Stimulated activated CD4-positive, alpha-beta T cell treated with anti-CD3 and anti-CD28 coated beads, Interleukin-1b, Interleukin-23, amount 100 ng/mL, for 4 hours (primary cell): ENCODE data around the gene SEC14L5.
"Not testable (repeated sequence)": the region's sequence is repeated elsewhere in the genome, so short reads cannot be mapped to it uniquely, and the experiment has no call there.

Source experiments
- DNase-seq, 2 donors: peaks; one replicate each; pipeline ENCODE4 v3.0.0-alpha.2; 2020; ENCODE audit warnings: low read depth in 2 of 2

Gene SEC14L5

DNA sequence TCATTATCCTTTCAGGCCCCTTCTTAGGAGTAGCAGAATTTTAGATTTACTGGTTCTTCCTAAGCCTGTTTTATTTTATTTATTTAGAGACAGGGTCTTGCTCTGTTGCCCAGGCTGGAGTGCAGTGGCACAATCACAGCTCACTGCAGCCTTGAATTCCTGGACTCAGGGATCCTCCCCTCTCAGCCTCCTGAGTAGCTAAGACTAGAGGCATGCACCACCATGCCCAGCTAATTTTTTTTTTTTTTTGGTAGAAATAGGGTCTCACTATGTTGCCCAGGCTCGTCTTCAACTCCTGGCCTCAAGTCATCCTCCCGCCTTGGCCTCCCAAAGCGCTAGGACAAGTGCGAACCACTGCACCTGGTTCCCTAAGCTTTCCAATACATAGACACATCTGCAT lies 28.5 kb upstream of the SEC14L5 start:
- not testable (repeated sequence) for DNase-seq

DNA sequence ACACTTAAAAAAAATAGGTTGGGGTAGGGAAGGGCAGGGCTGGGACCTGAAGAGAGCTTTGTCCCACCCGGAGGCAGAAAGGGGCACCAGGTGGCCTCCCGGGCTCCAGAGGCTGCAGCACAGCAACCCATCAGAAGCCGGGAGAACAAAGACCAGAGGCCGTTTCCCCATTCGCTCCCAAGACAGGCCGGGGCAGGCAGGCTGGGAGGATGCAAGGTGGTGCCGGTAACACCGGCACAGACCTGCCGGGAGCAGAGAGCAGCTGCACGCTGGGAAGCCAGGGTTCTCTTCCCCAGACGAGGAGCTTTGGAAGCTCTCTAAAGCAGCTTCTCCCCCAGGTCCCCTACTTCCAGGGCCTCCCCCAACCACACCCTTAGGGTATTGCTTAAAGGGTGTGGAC lies 26.7 kb upstream of the SEC14L5 start:
- DNase-seq: no peak

DNA sequence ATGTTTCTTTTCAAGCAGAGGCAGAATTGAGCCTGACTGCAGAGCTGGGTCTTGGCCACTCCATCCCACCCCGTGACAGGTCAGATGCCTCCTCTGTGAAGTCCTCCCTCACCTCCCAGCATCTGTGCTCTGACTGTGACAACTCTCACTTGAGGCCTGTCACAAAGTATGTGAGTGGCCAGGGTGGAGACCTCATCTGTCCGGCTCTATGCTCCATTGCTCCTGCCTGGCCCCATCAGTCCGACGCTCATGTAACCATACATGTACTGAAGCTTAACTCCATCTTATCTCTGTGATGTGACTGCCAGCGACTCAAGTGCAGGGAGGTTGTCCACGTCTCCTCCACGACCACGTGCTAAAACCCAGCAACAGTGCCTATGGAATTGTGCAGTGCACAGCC lies 24.7 kb upstream of the SEC14L5 start:
- DNase-seq: no peak

DNA sequence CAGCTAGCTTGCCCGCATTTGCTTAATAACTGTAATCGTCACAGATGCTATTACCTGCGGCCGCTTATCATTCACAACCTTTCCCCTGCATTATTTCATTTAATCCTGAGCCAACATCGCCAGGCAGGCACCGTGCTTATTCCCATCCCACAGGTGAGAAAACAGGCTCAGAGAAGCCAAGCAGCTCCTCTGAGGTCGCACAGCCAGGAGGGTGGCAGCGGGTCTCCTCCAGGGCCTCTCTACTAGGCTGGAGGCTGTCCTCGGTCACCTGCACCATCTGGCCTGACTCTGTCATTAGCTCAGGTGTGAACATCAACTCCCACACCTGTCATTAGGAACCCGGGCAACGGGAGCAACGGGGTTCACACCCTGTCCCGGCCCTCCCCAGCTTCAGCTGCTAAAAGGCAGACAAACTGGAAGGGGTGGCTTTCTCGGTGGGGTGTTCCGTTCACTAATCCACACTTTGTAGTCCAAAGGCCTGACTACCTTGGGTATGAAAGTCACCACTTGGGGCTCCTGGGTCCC lies 24.2 kb upstream of the SEC14L5 start:
- no peak for DNase-seq

DNA sequence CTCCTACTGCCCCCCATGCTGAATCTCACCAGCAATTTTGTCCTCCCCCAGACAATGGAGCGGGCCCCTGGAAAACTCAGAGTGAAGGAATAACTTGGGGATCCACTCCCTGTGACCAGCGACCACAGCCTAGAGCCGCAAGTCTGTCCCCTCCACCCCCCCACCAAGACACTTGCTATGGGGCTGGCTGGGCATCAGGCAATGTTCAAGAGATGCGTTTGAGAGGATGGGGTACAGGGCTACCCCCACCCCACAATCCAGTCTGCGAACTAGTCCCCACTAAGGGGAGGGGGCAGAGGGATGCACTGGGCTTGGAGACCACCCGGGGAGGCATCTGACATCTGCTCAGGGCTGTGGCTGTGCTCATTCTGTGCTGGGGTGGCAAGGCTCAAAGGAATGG lies 23.5 kb upstream of the SEC14L5 start:
- DNase-seq: no peak

DNA sequence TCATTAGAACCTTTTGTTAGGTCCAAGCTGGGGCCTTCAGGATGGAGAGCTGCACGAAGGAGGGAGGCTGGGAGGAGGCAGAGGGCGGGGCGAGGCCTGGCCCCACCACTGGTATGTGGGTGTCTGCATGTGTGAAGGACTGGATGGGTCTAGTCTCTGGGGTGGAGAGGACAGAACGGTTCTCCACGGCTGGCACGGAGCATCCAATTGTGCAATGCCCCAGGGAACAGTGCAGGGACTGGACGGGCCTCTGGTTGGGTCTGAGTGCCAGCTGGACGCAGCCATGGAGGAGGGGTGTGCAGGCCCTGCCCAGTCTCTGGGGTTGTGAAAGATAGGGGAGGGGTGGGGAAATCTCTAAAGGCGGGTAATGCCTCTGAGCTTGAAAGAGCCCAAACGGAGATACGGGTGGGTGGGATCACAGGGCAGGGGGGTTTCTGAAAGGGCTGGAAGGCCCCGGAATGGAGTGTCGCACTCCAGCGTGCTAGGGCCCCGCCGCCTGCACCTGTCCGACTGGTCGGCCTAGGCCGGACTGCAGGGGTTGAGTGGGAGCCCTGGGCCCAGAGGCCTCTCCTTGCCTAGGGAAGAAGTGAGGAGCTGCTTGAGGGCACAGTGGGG lies 22.8 kb upstream of the SEC14L5 start:
- no peak for DNase-seq

DNA sequence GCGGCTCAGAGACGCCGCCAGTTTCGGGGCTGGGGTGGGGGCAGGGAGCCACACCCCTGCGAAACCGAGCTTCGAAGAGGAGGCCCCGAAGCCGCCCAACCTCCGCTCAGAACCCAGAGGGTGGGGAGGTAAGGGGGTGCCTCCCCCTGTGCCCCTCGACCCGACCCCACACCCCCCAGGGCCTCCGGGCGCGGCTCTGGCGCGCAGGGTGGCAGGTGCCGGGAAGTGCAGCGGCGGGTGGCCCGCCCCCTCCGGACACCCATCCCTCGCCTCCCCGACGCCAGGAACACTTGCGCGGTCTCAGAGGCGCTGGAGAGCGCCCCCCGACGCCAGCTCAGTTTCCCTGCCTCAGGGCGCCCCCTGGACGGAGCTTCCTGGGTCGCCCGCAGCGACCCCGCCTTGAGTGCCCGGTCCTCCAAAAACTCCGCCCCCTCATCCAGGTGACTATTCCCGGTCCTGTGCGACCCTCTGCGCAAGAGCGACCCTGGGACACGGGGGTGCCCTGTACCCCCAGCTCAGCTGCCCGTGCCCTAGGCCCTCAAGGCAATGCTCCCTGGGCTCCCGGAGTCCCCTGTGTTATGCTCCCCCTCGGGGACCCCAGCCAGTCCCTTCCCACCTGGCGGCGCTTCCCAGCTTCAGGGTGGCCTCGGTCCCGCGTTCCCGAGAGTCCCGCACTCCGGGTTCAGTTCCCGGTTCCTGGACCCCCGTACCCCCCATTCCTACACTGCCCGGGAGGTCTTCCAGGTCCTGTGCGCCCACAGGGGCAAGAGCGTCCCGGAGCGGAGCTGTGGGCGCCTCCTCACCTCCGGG lies 21.7 kb upstream of the SEC14L5 start:
- DNase-seq: no peak

DNA sequence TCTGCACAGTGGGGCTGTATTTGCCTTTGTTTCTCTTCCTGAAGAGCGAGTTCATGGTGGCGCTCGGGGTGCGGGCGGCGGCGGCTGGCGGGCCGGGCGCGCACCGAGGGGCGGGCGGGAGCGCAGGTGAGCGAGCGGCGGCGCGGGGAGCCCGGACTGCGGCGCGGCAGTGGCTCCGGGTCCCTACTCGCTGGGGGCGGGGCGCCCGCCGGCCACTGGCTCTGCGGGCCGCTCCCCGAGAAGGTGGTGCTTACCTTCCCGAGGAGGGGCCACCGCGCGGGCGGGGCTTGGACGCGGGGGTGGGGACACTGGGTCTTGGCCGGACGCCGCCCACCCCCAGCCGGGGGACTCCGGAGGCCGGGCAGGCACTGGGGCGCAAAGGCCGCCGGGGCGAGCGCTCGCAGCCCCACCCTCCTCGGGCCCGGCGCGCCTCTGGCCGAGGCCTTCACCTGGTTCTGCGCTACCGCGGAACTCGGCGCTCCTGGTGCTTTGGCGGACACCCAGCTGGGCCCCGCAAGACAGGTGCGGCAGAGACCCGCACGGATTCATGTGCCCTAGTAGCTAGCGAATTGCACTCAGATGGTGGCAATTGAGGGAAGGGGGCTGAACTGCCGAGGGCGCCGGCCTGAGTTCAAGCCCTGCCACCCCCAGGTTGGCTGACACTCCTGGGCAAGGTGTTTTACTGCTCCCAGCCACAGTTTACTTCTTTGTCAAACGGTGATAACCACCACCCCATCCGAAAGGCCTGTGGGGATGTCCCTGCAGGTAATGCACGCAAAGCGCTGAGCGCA lies 20.9 kb upstream of the SEC14L5 start, which contains the start of gene PPL:
PPL (minus strand) TSS at position 158 of the 791 bp plus-strand sequence; CDS start at position 55, 103 bp downstream.
- no peak for DNase-seq

DNA sequence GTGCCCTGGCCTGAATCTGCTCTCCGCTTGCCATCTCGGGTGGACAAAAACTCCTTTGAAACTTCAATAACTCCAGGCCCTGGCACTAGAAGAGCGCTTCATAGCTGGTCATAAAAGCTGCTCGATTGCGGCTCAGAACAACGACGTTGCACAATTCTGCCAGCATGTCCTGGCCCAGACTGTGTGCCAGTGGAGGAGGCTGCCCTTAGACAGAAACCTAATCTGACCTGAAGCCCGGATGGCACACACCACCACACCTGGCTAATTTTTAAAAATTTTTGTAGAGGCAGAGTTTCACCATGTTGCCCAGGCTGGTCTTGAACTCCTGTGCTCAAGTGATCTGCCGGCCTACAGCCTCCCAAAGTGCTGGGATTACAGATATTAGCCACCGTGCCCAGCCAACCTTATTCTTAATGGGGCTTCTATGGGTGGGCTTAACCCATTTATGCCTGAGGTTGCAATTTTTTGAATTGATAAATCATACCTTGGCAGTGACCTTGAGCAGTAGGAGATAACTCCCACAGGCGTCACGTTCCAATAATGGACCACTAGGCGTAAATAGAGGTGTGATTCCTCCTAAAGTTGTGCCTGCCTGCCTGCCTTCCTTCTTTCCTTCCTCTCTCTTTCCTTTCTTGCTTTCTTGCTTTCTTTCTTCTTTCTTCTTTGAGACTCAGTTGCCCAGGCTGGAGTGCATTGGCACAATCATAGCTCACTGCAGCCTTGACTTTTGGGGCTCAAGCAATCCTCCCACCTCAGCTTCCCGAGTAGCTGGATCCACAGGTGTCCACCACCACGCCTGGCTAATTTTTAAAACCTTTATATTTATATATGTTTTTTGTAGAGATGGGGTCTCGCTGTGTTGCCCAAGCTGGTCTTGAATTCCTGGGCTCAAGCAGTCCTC lies 20.1 kb upstream of the SEC14L5 start:
- DNase-seq: no peak

DNA sequence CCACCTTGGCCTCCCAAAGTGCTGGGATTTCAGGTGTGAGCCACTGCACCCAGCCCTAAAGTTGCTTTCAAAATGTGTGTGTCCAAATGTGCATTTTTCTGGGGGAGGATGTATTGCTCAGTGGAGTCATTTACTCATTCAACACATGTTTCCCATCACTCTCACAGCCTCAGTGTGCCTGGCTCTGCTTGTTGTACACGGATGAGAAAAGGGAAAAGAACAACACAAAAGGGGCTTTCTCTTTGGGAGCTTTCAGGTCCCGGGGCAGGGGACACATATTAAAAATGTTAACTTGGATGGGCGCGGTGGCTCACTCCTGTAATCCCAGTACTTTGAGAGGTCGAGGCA lies 19.5 kb upstream of the SEC14L5 start:
- no peak for DNase-seq

DNA sequence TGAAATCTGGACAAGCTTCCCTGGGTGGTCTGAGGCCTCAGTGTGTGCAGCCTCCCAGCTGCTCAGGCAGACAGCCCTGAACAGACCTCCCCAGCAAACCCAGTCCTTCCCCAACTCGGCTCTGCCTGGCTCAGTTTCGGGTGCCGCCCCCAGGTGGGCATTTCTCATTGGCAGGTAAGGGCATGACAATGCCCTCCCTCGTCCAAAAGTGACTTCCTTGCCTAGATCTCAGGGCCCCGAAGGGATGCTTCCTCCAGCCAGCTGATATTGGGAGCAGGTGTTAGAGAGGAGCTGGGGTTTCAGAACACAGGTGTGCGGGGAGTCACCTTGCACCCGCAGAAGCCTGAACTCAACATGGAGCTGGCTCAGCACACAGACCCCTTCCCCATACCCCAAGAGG lies 17.4 kb upstream of the SEC14L5 start:
- DNase-seq: no peak

DNA sequence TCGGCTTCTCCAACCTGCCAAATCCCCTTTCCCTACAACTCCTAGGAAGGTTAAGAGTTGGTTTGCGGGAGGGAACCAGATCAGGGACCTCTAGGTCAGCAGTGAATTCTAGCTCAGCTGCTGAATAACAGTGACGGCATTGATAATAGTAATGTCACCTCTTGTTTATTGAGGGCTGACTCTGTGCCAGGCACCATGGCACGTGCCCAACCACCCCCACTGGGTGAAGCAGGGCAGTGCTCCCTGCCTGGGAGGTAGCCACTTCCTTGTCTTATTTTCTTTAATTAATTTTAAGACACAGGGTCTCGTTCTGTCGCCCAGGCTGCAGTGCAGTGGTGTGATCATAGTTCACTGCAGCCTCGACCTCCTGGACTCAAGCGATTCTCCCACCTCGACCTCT lies 15.6 kb upstream of the SEC14L5 start:
- no peak for DNase-seq

DNA sequence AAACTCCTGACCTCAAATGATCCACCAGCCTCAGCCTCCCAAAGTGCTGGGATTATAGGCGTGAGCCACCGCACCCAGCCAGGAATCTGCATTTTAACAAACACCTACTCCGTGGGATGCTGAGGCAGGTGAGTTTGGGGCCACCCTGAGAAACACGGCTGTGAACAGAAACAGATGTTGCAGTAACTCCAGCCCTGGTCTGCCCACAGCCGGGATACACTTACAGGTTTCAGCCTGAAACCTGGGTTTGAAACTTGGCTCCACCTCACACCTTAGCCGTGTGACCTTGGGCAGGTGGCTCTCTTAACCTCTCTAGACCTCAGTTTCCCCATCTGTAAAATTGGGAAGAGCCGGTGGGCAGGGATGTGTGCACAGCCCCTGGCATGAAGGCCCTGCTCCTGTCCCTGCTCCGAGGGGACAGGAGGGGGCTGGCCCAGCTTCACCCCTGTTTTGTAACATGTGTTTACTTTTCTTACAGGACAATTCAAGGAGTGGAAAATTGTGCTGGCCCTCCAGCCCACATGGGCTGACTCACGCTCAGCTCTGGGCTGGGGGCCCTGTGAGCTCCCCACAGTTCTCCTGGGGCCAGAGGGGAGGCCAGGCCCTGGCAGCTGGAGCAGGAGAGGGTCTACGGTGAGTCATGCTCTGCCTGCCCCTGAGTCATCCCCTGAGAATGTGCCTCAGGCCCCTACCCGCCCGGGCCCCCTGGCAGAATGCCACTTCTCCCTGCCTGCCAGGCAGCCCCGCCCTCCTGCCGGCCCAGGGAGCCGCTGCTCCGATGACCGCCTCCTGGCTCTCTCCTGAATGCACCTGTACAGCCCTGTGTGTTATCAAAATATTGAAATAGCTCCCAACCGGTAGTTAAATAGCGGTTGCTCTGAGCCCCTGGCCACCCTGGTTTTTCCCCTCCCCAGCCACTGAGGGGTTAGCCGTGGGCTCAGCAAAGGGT lies 13.5 kb upstream of the SEC14L5 start:
- no peak for DNase-seq

DNA sequence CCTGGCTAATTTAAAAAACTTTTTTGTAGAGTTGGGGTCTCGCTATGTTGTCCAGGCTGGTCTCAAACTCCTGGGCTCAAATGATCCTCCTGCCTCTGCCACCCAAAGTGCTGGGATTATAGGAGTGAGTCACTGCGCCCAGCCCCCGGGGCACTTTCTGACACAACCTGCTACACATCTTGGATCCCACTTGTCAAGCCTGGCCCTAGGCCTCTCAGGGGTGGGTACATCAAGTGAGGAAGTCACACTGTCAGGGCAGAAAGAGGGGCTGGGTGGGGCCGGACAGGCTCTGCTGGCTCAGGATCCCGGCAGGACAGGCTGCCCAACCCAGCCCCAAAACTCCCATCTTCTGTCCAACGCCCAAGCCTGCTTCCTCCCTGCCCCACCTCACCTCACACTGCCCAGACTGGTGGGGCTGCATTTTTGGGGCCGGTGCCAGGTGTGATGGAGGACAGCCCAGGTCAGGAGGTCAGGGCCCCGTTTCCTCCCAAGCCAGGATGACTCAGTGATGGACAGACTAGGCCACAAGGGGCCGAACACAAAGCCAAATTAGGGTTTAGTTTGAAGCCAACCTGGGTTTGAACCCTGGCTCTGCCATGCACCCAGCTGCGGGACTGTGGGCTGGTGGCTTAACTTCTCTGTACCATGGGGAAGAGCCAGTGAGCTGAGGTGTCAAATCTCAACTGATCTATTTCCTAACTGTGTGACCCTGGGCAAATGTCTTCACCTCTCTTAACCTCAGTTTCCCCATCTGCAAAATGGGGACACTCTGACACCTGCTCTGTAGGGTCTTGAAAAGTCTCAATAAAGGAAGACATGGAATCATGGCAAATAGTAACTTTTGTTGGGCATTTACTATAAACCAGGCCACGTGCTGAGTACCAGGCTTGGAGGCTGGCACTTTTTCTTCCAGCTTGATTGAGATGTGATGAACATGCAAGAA lies 12.3 kb upstream of the SEC14L5 start:
- DNase-seq: no peak

DNA sequence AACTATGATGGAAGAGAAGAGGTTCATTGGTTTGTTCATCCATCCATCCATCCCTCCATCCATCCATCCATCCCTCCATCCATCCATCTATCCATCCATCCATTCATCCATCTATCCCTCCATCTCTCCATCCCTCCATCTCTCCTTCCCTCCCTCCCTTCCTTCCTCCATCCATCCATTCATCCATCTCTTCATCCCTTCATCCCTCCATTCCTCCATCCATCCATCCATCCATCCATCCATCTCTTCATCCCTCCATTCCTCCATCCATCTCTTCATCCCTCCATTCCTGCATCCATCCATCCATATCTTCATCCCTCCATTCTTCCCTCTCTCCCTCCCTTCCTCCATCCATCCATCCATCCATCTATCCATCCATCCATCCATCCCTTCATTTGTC lies 11.2 kb upstream of the SEC14L5 start:
- no peak for DNase-seq

DNA sequence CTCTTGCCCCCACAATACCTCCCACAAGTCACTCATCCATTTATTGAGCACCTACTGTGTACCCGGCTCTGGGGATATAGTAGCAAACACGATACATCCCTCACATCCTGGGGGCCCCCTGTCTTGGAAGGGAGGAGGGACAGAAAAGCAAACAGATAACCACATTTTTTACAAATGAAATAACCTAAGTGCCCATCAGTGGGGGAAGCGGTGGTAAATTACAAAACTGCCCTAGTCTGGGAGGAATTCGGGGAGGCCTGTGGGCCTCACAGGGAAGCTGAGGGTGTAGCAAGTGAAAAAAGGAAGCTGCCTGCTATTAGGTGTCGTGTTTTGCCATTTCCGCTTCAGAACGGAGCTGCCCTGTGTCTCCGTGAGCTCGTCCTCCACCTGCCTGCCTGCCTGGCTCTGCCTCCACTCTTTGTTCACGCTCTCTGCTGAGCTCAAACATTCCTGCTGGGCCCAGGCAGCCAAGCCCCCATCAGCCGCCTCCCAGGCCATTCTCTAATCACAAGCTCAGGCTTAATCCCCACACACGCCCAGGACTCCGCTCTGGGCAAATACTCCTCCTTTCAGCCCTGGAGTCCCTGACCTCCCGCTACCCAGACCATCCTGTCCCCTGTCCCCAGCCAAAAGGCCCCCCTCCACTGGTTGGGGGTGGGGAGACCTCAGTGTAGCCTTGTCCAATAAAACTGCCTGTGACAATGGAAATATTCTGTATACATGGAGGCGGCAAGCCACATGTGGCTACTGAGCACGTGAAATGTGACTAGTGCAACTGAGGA lies 10.2 kb upstream of the SEC14L5 start:
- no peak for DNase-seq

DNA sequence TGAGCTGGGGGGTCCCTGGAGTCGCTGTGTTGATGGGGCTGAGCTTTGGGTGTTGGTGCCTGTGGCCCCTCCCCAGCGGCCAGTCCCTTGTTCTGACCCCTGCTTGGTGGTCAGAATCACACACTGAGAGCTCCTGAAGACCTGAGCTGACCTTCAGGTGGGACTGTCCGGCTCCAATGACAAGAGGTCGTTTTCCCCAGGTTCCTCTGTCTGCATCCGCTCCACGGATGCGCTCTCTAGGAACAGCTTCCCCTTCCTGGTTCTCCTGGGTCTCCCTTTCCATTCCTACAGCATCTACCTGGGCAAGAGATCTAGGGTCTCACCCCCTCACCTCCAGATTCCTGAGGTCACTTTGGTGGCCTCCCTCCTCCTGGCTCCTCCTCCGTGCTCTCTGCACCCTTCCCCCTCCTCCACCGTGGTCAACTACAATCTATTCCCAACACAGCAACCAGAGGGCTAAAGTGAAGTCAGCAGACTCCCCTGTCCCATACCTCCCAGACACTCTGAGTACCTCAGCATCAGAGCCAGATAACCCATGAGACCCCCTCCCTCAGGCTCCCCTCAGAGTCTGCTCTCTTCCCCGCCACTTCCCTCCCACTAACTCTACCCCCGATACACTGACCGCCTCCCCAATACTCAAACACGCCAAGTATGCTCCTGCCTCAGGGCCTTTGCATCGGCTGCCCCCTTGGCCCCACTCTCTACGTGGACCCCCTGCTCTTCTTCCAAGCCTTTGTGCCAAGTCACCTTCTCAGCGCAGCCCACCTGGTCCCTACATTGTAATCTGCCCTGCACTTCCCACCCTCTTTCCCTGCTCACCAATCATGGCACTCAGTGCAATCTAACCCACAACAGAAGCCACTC lies 9.0 kb upstream of the SEC14L5 start:
- no peak for DNase-seq
